Measurements from ENCODE around the gene LHX8.

LHX8 gene

DNA sequence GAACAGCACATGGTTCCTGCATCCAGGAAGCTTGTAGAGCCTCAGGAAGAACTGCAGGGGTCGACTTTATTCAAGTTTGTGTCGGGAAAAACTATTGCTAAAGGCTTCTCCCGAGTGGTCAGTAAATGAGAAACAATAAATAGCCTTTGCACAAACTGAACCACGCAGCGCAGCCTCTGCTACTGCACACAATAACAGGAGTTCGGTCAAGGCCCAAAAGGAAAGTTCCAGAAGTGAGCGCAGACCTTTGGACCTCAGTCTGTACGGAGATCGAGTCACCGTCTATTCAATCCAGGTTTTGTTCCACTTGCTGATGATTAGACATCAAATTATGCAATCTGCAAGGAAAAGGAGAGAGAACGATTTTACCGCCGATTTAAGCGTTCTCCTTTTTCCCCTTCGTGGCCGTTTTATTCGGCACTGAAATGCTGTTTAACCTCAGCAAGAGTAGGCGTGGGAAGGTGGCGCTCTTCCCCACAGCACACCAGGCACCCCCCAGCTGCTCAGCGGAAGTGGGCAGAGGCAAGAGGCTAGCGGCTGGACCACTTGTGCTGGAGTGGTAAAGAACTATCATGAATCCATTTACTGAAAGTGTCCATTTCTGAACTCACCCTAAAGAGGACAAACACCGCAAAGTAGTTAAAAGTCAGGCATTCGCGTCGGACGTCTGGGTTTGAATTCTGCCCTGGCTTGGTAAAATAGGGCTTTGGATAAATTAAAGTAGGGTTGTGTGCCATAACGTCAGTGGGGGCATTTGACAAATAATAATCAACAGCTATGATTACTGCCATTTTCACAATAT is 6.1 kb upstream of the LHX8 start:
- no peak for ATAC-seq (ENCODE audit: insufficient read depth, low read depth)
- Histone ChIP-seq H3K27me3 (ENCODE audit: insufficient read depth, low read length, poor library complexity) (no peaks in the 10 kb centered on the region), H3K27ac (ENCODE audit: low read length) (no peak overlapping the region), H3K79me2 (ENCODE audit: insufficient read depth, low read length) (no peaks in the 10 kb centered on the region), H3K9ac (ENCODE audit: low read depth, low read length) (no peak overlapping the region), H3K4me1 (ENCODE audit: insufficient read depth, low read length) (no peaks in the 10 kb centered on the region), H3K4me2 (ENCODE audit: insufficient read depth, low read length) (no peak overlapping the region), H3K9me3 (ENCODE audit: insufficient read depth, low read length, severe bottlenecking) (peaks cover 3% of the 10 kb centered on the region), H3K4me3 (ENCODE audit: low read depth in 1 of 2, low read length in 2 of 2) (no peak overlapping the region), H3K36me3 (ENCODE audit: insufficient read depth, low read length) (no peaks in the 10 kb centered on the region), H2AFZ (ENCODE audit: low read depth, low read length) (no peak overlapping the region), H4K20me1 (ENCODE audit: insufficient read depth, low read length) (no peaks in the 10 kb centered on the region)
- DNase-seq = no peak
- TF ChIP-seq EZH2 (IDR thresholded peaks at IDR 0.05; ENCODE audit: borderline replicate concordance, low read depth, low read length, severe bottlenecking) (no peak), CTCF (IDR thresholded peaks at IDR 0.05; ENCODE audit: borderline replicate concordance, extremely low read depth, low read length, poor library complexity, severe bottlenecking) (no peak)

DNA sequence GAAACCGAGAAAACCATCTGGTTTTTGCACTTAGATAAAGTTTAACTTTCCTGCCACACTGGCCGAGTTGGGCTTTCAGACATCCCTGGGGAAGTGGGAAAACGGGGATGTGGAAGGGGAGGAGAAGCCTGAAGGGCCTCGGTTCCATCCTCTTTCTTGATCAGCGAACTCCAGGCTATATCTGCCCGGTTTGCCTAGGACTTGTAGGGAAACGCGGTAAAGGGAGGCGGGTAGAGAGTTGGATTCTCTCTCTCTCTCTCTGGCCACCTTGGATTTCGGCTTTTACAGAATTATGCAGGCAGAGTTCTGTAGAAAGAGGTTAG is 4.6 kb upstream of the LHX8 start:
- no peak overlapping the region for H3K4me3 ChIP-seq (ENCODE audit: low read depth in 1 of 2, low read length in 2 of 2)
- no peak for DNase-seq
- H3K27me3 ChIP-seq (ENCODE audit: insufficient read depth, low read length, poor library complexity) = no peaks in the 10 kb centered on the region

GRCh38 chr1:75129983-75130789 is 4.0 kb upstream of the LHX8 start:
- no peak for TF ChIP-seq EZH2 (IDR thresholded peaks at IDR 0.05; ENCODE audit: borderline replicate concordance, low read depth, low read length, severe bottlenecking)
- no peak for TF ChIP-seq CTCF (IDR thresholded peaks at IDR 0.05; ENCODE audit: borderline replicate concordance, extremely low read depth, low read length, poor library complexity, severe bottlenecking)
- Histone ChIP-seq H3K9ac (ENCODE audit: low read depth, low read length) (no peak overlapping the region), H3K79me2 (ENCODE audit: insufficient read depth, low read length) (no peaks in the 10 kb centered on the region), H3K4me2 (ENCODE audit: insufficient read depth, low read length) (no peak overlapping the region), H3K4me1 (ENCODE audit: insufficient read depth, low read length) (no peaks in the 10 kb centered on the region), H3K4me3 (ENCODE audit: low read depth in 1 of 2, low read length in 2 of 2) (no peak overlapping the region), H3K27ac (ENCODE audit: low read length) (no peak overlapping the region), H3K9me3 (ENCODE audit: insufficient read depth, low read length, severe bottlenecking) (peaks cover 3% of the 10 kb centered on the region), H4K20me1 (ENCODE audit: insufficient read depth, low read length) (no peaks in the 10 kb centered on the region), H3K27me3 (ENCODE audit: insufficient read depth, low read length, poor library complexity) (no peaks in the 10 kb centered on the region), H2AFZ (ENCODE audit: low read depth, low read length) (no peak overlapping the region), H3K36me3 (ENCODE audit: insufficient read depth, low read length) (no peaks in the 10 kb centered on the region)
- DNase-seq (no peak), ATAC-seq (ENCODE audit: insufficient read depth, low read depth) (no peak)

More for the DNA sequence above, 4.6 kb upstream of the LHX8 start:
- Histone ChIP-seq H3K79me2 (ENCODE audit: insufficient read depth, low read length) (no peaks in the 10 kb centered on the region), H3K36me3 (ENCODE audit: insufficient read depth, low read length) (no peaks in the 10 kb centered on the region), H3K9me3 (ENCODE audit: insufficient read depth, low read length, severe bottlenecking) (peaks cover 3% of the 10 kb centered on the region), H3K4me1 (ENCODE audit: insufficient read depth, low read length) (no peaks in the 10 kb centered on the region), H3K9ac (ENCODE audit: low read depth, low read length) (no peak overlapping the region), H4K20me1 (ENCODE audit: insufficient read depth, low read length) (no peaks in the 10 kb centered on the region), H3K27ac (ENCODE audit: low read length) (no peak overlapping the region), H3K4me2 (ENCODE audit: insufficient read depth, low read length) (no peak overlapping the region), H2AFZ (ENCODE audit: low read depth, low read length) (no peak overlapping the region)
- TF ChIP-seq CTCF (IDR thresholded peaks at IDR 0.05; ENCODE audit: borderline replicate concordance, extremely low read depth, low read length, poor library complexity, severe bottlenecking) (no peak), EZH2 (IDR thresholded peaks at IDR 0.05; ENCODE audit: borderline replicate concordance, low read depth, low read length, severe bottlenecking) (no peak)
- no peak for ATAC-seq (ENCODE audit: insufficient read depth, low read depth)

Measured in DND-41 (cell line).